Measurements from ENCODE around the gene DHCR7. TPM values are rescaled to one million over a fixed set of nuclear protein-coding genes. Genes with fewer than 3 reads are reported as not detected.

DHCR7 gene
- total RNA-seq, 3 donors from 2014 or later = 26.5 to 68.6 (median 62.3) TPM

- no peak overlapping the region for H3K4me3 ChIP-seq
- no peak for TF ChIP-seq CTCF (IDR thresholded peaks at IDR 0.05)
- peaks cover 3% of the 10 kb centered on the region for H3K4me1 ChIP-seq (ENCODE audit: low read depth)
- no peaks in the 10 kb centered on the region for H3K36me3 ChIP-seq (ENCODE audit: low read depth)
- ATAC-seq (no peak), DNase-seq (peak in 1 of 3 donors; percentile 17)
- intact Hi-C loops (cut with DNase I, micrococcal nuclease) = no loop called here
- H3K9me3 ChIP-seq = no peaks in the 10 kb centered on the region
These were observed 4.3 kb downstream of the DHCR7 start for GRCh38 chr11:71443736-71444445.

- DNase-seq (no peak), ATAC-seq (no peak)
- no peaks in the 10 kb centered on the region for H3K9me3 ChIP-seq
- H3K36me3 ChIP-seq (ENCODE audit: low read depth) = no peaks in the 10 kb centered on the region
- intact Hi-C loops (cut with DNase I, micrococcal nuclease) = no loop called here
- H3K4me3 ChIP-seq = no peak overlapping the region
- TF ChIP-seq CTCF (IDR thresholded peaks at IDR 0.05) = no peak
- H3K4me1 ChIP-seq (ENCODE audit: low read depth) = peaks cover 3% of the 10 kb centered on the region
These were observed 5.3 kb downstream of the DHCR7 start for GRCh38 chr11:71442880-71443279.

DNA sequence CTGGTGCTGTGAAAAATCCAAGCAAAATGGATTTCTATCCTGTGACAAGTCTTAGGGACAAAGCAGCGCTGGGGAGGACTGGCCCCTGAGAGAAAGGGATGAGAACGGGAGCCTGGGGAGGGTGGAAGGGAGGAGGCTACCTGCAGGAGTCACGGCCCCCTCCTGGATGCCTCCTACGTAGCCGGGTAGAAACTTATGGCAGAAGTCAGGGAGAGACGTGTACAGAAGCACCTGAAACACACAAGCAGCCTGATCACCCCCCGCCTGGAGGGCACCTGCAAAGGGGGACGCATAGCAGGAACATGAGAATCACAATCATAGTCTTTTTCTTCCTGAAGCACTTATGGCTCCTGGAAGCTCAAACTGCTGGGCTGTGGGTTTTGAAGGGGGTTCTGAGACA is 6.1 kb downstream of the DHCR7 start:
- Histone ChIP-seq H3K36me3 (ENCODE audit: low read depth) (no peaks in the 10 kb centered on the region), H3K9me3 (no peaks in the 10 kb centered on the region), H3K4me3 (no peak overlapping the region), H3K4me1 (ENCODE audit: low read depth) (no peaks in the 10 kb centered on the region)
- no peak for TF ChIP-seq CTCF (IDR thresholded peaks at IDR 0.05)
- intact Hi-C loops (cut with DNase I, micrococcal nuclease) = no loop called here
- DNase-seq (no peak), ATAC-seq (no peak)

GRCh38 chr11:71441251-71441650 is 6.9 kb downstream of the DHCR7 start:
- Histone ChIP-seq H3K9me3 (no peaks in the 10 kb centered on the region), H3K4me3 (no peak overlapping the region), H3K36me3 (ENCODE audit: low read depth) (no peaks in the 10 kb centered on the region), H3K4me1 (ENCODE audit: low read depth) (no peaks in the 10 kb centered on the region)
- no peak for ATAC-seq
- DNase-seq = no peak
- intact Hi-C loops (cut with DNase I, micrococcal nuclease) = no loop called here
- no peak for TF ChIP-seq CTCF (IDR thresholded peaks at IDR 0.05)

DNA sequence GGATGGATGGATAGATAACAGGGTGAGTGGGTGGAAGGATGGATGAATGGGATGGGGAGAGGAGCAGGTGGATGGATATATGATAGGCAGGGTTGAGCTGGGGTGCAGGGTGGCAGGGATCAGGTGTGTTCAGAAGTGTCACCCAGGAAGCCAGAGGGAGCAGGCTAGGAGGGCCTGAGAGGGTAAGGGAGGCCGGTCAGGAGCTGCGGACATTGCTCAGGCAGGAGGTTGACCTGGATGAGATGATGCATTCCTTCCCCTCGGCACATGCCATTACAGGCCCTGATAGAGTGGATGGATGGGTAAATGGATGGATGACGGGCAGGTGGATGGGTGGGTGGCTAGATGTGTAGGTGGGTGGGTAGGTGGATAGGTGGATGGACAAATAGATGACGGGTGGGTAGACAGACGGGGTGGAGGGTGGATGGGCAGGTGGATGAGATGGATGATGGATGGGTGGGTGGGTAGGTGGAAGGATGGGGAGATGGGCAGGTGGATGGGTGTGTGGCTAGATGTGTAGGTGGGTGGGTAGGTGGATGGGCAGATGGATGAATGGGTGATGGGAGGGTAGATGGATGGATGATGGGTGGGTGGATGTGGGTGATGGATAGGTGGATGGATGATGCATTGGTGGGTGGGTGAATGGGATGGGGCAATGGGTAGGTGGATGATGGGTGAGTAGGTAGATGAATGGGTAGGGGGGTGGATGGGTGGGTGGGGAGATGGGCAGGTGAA is 8.0 kb downstream of the DHCR7 start:
- H3K4me1 ChIP-seq (ENCODE audit: low read depth) = no peaks in the 10 kb centered on the region
- no peak for DNase-seq
- no peak overlapping the region for H3K4me3 ChIP-seq
- intact Hi-C loops (cut with DNase I, micrococcal nuclease) = no loop called here
- H3K36me3 ChIP-seq (ENCODE audit: low read depth) = no peaks in the 10 kb centered on the region
- TF ChIP-seq CTCF (IDR thresholded peaks at IDR 0.05) = no peak
- no peak for ATAC-seq
- H3K9me3 ChIP-seq = no peaks in the 10 kb centered on the region

All from mucosa of descending colon (tissue), 3 donors.